HepG2 (cell line): ENCODE results near the gene DIAPH1. TPM values are rescaled to one million over a fixed set of nuclear protein-coding genes. Genes with fewer than 3 reads are reported as not detected.

ENCODE experiments used
- ATAC-seq: fragments of 200-7000 bp; cut with Tn5 transposase; 3 replicates; pipeline ENCODE4 v1.9.1; 2020; ENCODE audit warnings: mild to moderate bottlenecking, moderate library complexity
- BruUV-seq: library from RNA; stranded (reverse); fragments of 400-500 nt; replicated peaks from 2 replicates; lab custom pipeline; 2021; lab: Mats Ljungman, UMichigan
- CTCF ChIA-PET: fragments of 300-600 bp; formaldehyde crosslinking; extraction: SDS; loops from one replicate; lab custom pipeline; 2021; ENCODE audit warnings: low total read pairs, inconsistent platforms, low intra/inter-chr PET ratio; lab: Yijun Ruan, JAX
- POLR2A ChIA-PET: fragments of 350-600 bp; sonication (Branson Sonifier 250); formaldehyde crosslinking; loops from one replicate; lab custom pipeline; 2020; ENCODE audit warnings: antibody characterized with exemption, inconsistent platforms; lab: Yijun Ruan, JAX
- DNase-seq: peaks from one replicate; pipeline ENCODE4 v3.0.0-alpha.2; 2015; ENCODE audit warnings: low spot score
- FAIRE-seq: peaks from 3 replicates; lab custom pipeline; 2011; peaks lifted over from hg19 to GRCh38; lab: Jason Lieb, UNC
- H2AFZ ChIP-seq: one replicate; pipeline ENCODE4 v1.6.1; 2011; ENCODE audit warnings: low read length, inconsistent platforms
- H3K27ac ChIP-seq: fragments of 300-600 bp; 3 replicates; pipeline ENCODE4 v1.8.0; 2011; ENCODE audit warnings: mixed run types, mild to moderate bottlenecking, mixed read lengths, low read length, inconsistent platforms; ENCODE audit not compliant: insufficient read depth; ENCODE audit errors: extremely low read length
- H3K27me3 ChIP-seq, 2 experiments: fragments of 200-600 bp in 1 of 2; 2 replicates in 1 of 2; 3 replicates in 1 of 2; pipeline versions ENCODE4 v1.6.0 to v1.8.0; 2011; ENCODE audit warnings: low read length in 2 of 2, mild to moderate bottlenecking in 2 of 2, moderate library complexity in 2 of 2, inconsistent platforms in 1 of 2; ENCODE audit not compliant: insufficient read depth in 2 of 2, control insufficient read depth in 1 of 2
- H3K36me3 ChIP-seq, 2 experiments: fragments of 200-600 bp in 1 of 2; replicated peaks in 1 of 2; 2 replicates in 1 of 2; 3 replicates in 1 of 2; pipeline versions ENCODE4 v1.5.1 to v1.8.0; 2011; ENCODE audit warnings: low read length in 2 of 2, inconsistent platforms in 1 of 2; ENCODE audit not compliant: insufficient read depth in 2 of 2, control insufficient read depth in 1 of 2
- H3K4me1 ChIP-seq: 2 replicates; pipeline ENCODE4 v1.5.1; 2012; ENCODE audit warnings: low read length, inconsistent platforms; ENCODE audit not compliant: insufficient read depth
- H3K4me2 ChIP-seq: 2 replicates; pipeline ENCODE4 v1.6.0; 2011; ENCODE audit warnings: low read depth, low read length, inconsistent platforms
- H3K4me3 ChIP-seq, 3 experiments: fragments of 200-600 bp in 1 of 3; sonication (generic), shearing (Covaris generic) in 1 of 3; replicated peaks in 1 of 3; 2 replicates each; pipeline ENCODE4 v1.5.1; 2011 to 2016; ENCODE audit warnings: low read length in 3 of 3, inconsistent platforms in 2 of 3, low read depth in 2 of 3, mild to moderate bottlenecking in 2 of 3, control low read depth in 1 of 3, mixed read lengths in 1 of 3; ENCODE audit not compliant: insufficient read depth in 1 of 3
- H3K79me2 ChIP-seq: one replicate; pipeline ENCODE4 v1.6.1; 2011; ENCODE audit warnings: low read length, inconsistent platforms; ENCODE audit not compliant: insufficient read depth
- H3K9ac ChIP-seq: 2 replicates; pipeline ENCODE4 v1.6.0; 2011; ENCODE audit warnings: mild to moderate bottlenecking, low read depth, low read length, inconsistent platforms; ENCODE audit not compliant: insufficient read depth
- H3K9me3 ChIP-seq: 2 replicates; pipeline ENCODE4 v1.5.1; 2012; ENCODE audit warnings: mild to moderate bottlenecking, low read length
- H4K20me1 ChIP-seq: 2 replicates; pipeline ENCODE4 v1.6.0; 2011; ENCODE audit warnings: inconsistent platforms, mild to moderate bottlenecking, low read length, moderate library complexity; ENCODE audit not compliant: insufficient read depth
- ADNP ChIP-seq: sonication (generic); formaldehyde crosslinking; IDR thresholded peaks from 2 replicates; pipeline ENCODE4 v1.4.0; 2020; ENCODE audit warnings: missing genetic modification reagents
- AGO1 ChIP-seq: fragments of 200-400 bp; formaldehyde crosslinking; IDR thresholded peaks from 2 replicates; pipeline ENCODE4 v1.6.1; 2017; ENCODE audit warnings: mild to moderate bottlenecking, low read depth, low read length, moderate library complexity; ENCODE audit not compliant: poor library complexity, severe bottlenecking
- GTF2F1 ChIP-seq: fragments of 150-350 bp; IDR thresholded peaks from 2 replicates; pipeline ENCODE4 v1.6.1; 2014; ENCODE audit warnings: low read length
- IRX3 ChIP-seq: sonication (generic); formaldehyde crosslinking; IDR thresholded peaks from 2 replicates; pipeline ENCODE4 v1.8.1; 2023; ENCODE audit warnings: mild to moderate bottlenecking, low read depth, missing genetic modification reagents, borderline replicate concordance
- MBD4 ChIP-seq: IDR thresholded peaks from 2 replicates; pipeline ENCODE4 v1.6.1; 2012; ENCODE audit warnings: low read length, inconsistent platforms, borderline replicate concordance
- NR1H2 ChIP-seq: sonication (generic); formaldehyde crosslinking; IDR thresholded peaks from 2 replicates; pipeline ENCODE4 v1.8.1; 2022; ENCODE audit warnings: low read depth, missing genetic modification reagents, borderline replicate concordance
- NR2F2 ChIP-seq: IDR thresholded peaks from 2 replicates; pipeline ENCODE4 v1.6.1; 2012; ENCODE audit warnings: low read depth, inconsistent platforms, borderline replicate concordance
- SNAPC2 ChIP-seq: sonication (generic); formaldehyde crosslinking; IDR thresholded peaks from 2 replicates; pipeline ENCODE4 v1.8.1; 2022; ENCODE audit warnings: mild to moderate bottlenecking, missing genetic modification reagents
- SP1 ChIP-seq, 2 experiments: fragments of 450-650 bp in 1 of 2; sonication (generic) in 1 of 2; formaldehyde crosslinking in 1 of 2; IDR thresholded peaks; 2 replicates each; pipeline versions ENCODE4 v1.4.0 to v1.6.1; 2016 to 2020; ENCODE audit warnings: missing genetic modification reagents in 1 of 2
- STAT5B ChIP-seq: sonication (generic); formaldehyde crosslinking; IDR thresholded peaks from 2 replicates; pipeline ENCODE4 v1.4.0; 2020; ENCODE audit warnings: missing genetic modification reagents
- TP53 ChIP-seq: sonication (generic); formaldehyde crosslinking; conservative IDR thresholded peaks from 2 replicates; pipeline ENCODE4 v1.4.0; 2020; ENCODE audit warnings: missing genetic modification reagents
- ZBTB3 ChIP-seq: sonication (generic); formaldehyde crosslinking; IDR thresholded peaks from 2 replicates; pipeline ENCODE4 v1.4.0; 2020; ENCODE audit warnings: low read depth, mild to moderate bottlenecking, moderate library complexity, missing genetic modification reagents, borderline replicate concordance
- ZNF264 ChIP-seq: sonication (generic); formaldehyde crosslinking; IDR thresholded peaks from 2 replicates; pipeline ENCODE4 v1.4.0; 2020; ENCODE audit warnings: missing genetic modification reagents
- ZNF510 ChIP-seq: sonication (generic); formaldehyde crosslinking; IDR thresholded peaks from 2 replicates; pipeline ENCODE4 v1.4.0; 2020; ENCODE audit warnings: low read depth, mild to moderate bottlenecking, missing genetic modification reagents
- ZNF550 ChIP-seq: sonication (generic); formaldehyde crosslinking; IDR thresholded peaks from 2 replicates; pipeline ENCODE4 v1.4.0; 2020; ENCODE audit warnings: mild to moderate bottlenecking, missing genetic modification reagents, borderline replicate concordance
- ZNF678 ChIP-seq: sonication (generic); formaldehyde crosslinking; IDR thresholded peaks from 2 replicates; pipeline ENCODE4 v1.4.0; 2020; ENCODE audit warnings: mild to moderate bottlenecking, missing genetic modification reagents
- ZSCAN12 ChIP-seq: sonication (generic); formaldehyde crosslinking; IDR thresholded peaks from 2 replicates; pipeline ENCODE4 v1.9.0; 2021; ENCODE audit warnings: mild to moderate bottlenecking, missing genetic modification reagents
- WGBS: methylation state at CpG from one replicate; pipeline ENCODE4 v1.1.6; 2017; ENCODE audit warnings: low lambda C conversion rate; 5-methylcytosine and 5-hydroxymethylcytosine counted together
- in situ Hi-C: cut with HindIII; loops from 2 replicates; pipeline ENCODE4 v1.10.0; 2017; ENCODE audit warnings: low pct_unique_long_range_greater_than_20kb; ENCODE audit not compliant: extremely low pct_ligation_motif_present
- intact Hi-C: fragments of 100-400 bp; cut with micrococcal nuclease; formaldehyde crosslinking; loops from one replicate; pipeline ENCODE4 v1.10.0; 2022; ENCODE audit not compliant: unreplicated experiment
- polyA plus RNA-seq, 8 experiments: library from polyadenylated mRNA; depleted of rRNA in 3 of 8; stranded (reverse) in 7 of 8; unstranded in 1 of 8; fragments of >200 nt; fragmentation: Illumina TruSeq in 4 of 8; extraction: Trizol in 4 of 8; gene quantifications; 2 replicates each; pipeline versions ENCODE4 v1.2.1 to v1.2.3, GENCODE V29; 2011 to 2016; ENCODE audit warnings: low read depth in 4 of 8, missing spikeins in 1 of 8, mixed read lengths in 1 of 8; ENCODE audit not compliant: insufficient read depth in 1 of 8
- total RNA-seq, 5 experiments: library from RNA; depleted of rRNA; stranded (reverse); fragments of >200 nt; fragmentation: Illumina TruSeq; extraction: Trizol; gene quantifications; 2 replicates each; pipeline ENCODE4 v1.2.3, GENCODE V29; 2016; ENCODE audit warnings: low read depth in 1 of 5
- TF ChIP-seq, protein P1 (sequence below): sonication (generic); formaldehyde crosslinking; IDR thresholded peaks from 2 replicates; pipeline ENCODE4 v1.8.0; 2022; ENCODE audit warnings: mild to moderate bottlenecking, missing genetic modification reagents, borderline replicate concordance
- TF ChIP-seq, protein P2 (sequence below): sonication (generic); formaldehyde crosslinking; IDR thresholded peaks from 2 replicates; pipeline ENCODE4 v1.4.0; 2020; ENCODE audit warnings: missing genetic modification reagents

DIAPH1 gene
- total and polyA plus RNA-seq, 2 of the 13 experiments (the other 11 are each of a cell fraction or from before 2014, with no cell fraction given) = 25.1 to 33.9 TPM

DNA sequence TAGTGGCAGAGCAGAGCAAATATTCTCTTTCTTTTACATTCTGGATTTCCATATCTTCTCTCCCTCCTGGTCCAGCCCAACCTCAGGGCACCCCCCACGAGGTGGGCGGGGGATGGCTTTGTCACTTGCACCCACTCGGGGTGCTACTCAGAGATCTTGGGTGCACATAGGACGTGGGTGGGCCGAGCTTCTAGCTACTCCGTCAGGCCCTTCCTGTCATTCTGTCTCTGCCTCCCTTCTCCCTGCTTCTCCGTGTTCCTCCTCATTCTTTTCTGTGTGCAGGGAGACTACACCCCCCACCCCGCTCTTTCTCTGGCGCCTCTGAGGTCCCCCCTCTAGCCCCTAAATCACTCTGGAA lies 110.4 kb downstream of the DIAPH1 start:
- CTCF ChIA-PET = no interaction called here
- peak overlapping the region in 1 of 3 experiments; percentile 10; a peak in 2 of 6 replicates for H3K4me3 ChIP-seq
- intact Hi-C loops = no loop called here
- H3K9me3 ChIP-seq = no peaks in the 10 kb centered on the region
- in situ Hi-C loops = no loop called here
- no peak overlapping the region for H3K9ac ChIP-seq
- H3K36me3 ChIP-seq = 0 out of 5 replicates have a peak, but pooled peaks cover 2 to 4% of the 10 kb centered on the region in 2 experiments
- no peaks in the 10 kb centered on the region; a peak in 1 of 5 replicates for H3K27me3 ChIP-seq
- POLR2A ChIA-PET = no interaction called here
- H3K4me1 ChIP-seq = peaks cover 6% of the 10 kb centered on the region; the same call in 1 of the 2 replicates
- FAIRE-seq (no peak), DNase-seq (no peak), ATAC-seq (no peak; the same call in 2 of the 3 replicates)
- no peaks in the 10 kb centered on the region for H4K20me1 ChIP-seq
- no peak overlapping the region for H2AFZ ChIP-seq
- BruUV-seq = no TSS peak
- no peaks in the 10 kb centered on the region for H3K79me2 ChIP-seq
- peak overlapping the region; percentile 7; the same call in 1 of the 2 replicates for H3K4me2 ChIP-seq
- TF ChIP-seq NR2F2 = no peak
- no peak for TF ChIP-seq ZSCAN12 (CRISPR knock-in tag)
- TF ChIP-seq ZNF550 = no peak
- no peak for TF ChIP-seq ZBTB3 (CRISPR knock-in tag)
- TF ChIP-seq, protein P1, sequence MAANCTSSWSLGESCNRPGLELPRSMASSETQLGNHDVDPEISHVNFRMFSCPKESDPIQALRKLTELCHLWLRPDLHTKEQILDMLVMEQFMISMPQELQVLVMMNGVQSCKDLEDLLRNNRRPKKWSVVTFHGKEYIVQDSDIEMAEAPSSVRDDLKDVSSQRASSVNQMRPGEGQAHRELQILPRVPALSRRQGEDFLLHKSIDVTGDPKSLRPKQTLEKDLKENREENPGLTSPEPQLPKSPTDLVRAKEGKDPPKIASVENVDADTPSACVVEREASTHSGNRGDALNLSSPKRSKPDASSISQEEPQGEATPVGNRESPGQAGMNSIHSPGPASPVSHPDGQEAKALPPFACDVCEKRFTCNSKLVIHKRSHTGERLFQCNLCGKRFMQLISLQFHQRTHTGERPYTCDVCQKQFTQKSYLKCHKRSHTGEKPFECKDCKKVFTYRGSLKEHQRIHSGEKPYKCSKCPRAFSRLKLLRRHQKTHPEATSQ (CRISPR knock-in tag) = no peak
- no peak for TF ChIP-seq MBD4
- TF ChIP-seq TP53 = no peak
- TF ChIP-seq GTF2F1 = no peak
- no peak for TF ChIP-seq NR1H2 (CRISPR knock-in tag)
- TF ChIP-seq ZNF678 = no peak
- no peak for TF ChIP-seq SP1 (IDR thresholded peaks at IDR 0.05)
- TF ChIP-seq SP1 (CRISPR knock-in tag; IDR thresholded peaks at IDR 0.05) = no peak
- TF ChIP-seq ZNF510 (CRISPR knock-in tag) = no peak
- TF ChIP-seq SNAPC2 = no peak
- TF ChIP-seq IRX3 (CRISPR knock-in tag) = no peak
- TF ChIP-seq ZNF264 (CRISPR knock-in tag) = no peak
- TF ChIP-seq, protein P2, sequence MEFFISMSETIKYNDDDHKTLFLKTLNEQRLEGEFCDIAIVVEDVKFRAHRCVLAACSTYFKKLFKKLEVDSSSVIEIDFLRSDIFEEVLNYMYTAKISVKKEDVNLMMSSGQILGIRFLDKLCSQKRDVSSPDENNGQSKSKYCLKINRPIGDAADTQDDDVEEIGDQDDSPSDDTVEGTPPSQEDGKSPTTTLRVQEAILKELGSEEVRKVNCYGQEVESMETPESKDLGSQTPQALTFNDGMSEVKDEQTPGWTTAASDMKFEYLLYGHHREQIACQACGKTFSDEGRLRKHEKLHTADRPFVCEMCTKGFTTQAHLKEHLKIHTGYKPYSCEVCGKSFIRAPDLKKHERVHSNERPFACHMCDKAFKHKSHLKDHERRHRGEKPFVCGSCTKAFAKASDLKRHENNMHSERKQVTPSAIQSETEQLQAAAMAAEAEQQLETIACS (CRISPR knock-in tag) = no peak
- TF ChIP-seq ADNP (CRISPR knock-in tag) = no peak
- TF ChIP-seq AGO1 = no peak
- no peak for TF ChIP-seq STAT5B (CRISPR knock-in tag)
- no peak overlapping the region for H3K27ac ChIP-seq
- 34% methylated on average over 9 of the region's 9 CpGs for WGBS
